GM23338 (cell line): ENCODE data around the gene NADK2. TPM values are rescaled to one million over a fixed set of nuclear protein-coding genes. Genes with fewer than 3 reads are reported as not detected.
"Not testable (repeated sequence)": the region's sequence is repeated elsewhere in the genome, so short reads cannot be mapped to it uniquely, and the experiment has no call there.

Source experiments
- ATAC-seq: fragments of 200-7000 bp; cut with Tn5 transposase; 3 replicates; pipeline ENCODE4 v1.9.1; 2020
- DNase-seq: peaks from one replicate; pipeline ENCODE4 v3.0.0-alpha.2; 2015; ENCODE audit warnings: low spot score
- H2AFZ ChIP-seq: fragments of 200-600 bp; sonication (generic); 2 replicates; pipeline ENCODE4 v1.8.0; 2016; ENCODE audit warnings: antibody characterized with exemption, mild to moderate bottlenecking, moderate library complexity
- H3F3A ChIP-seq: fragments of 200-600 bp; sonication (generic); replicated peaks from 2 replicates; pipeline ENCODE4 v1.8.0; 2017; ENCODE audit warnings: antibody characterized with exemption, mixed run types, low read depth
- H3K27ac ChIP-seq: fragments of 200-600 bp; sonication (generic); 2 replicates; pipeline ENCODE4 v1.6.1; 2016; ENCODE audit warnings: low read depth
- H3K27me3 ChIP-seq: fragments of 200-600 bp; sonication (generic); 2 replicates; pipeline ENCODE4 v1.8.0; 2016; ENCODE audit warnings: mild to moderate bottlenecking, mixed run types, moderate library complexity; ENCODE audit not compliant: insufficient read depth
- H3K36me3 ChIP-seq: fragments of 200-600 bp; sonication (generic); 2 replicates; pipeline ENCODE4 v1.8.0; 2016; ENCODE audit warnings: mild to moderate bottlenecking; ENCODE audit not compliant: insufficient read depth
- H3K4me1 ChIP-seq: fragments of 200-600 bp; sonication (generic); 2 replicates; pipeline ENCODE4 v1.8.0; 2016; ENCODE audit warnings: mild to moderate bottlenecking, moderate library complexity; ENCODE audit not compliant: insufficient read depth
- H3K4me2 ChIP-seq: fragments of 200-600 bp; sonication (generic); 2 replicates; pipeline ENCODE4 v1.7.1; 2017; ENCODE audit warnings: mixed run types
- H3K4me3 ChIP-seq: fragments of 200-600 bp; sonication (generic); 2 replicates; pipeline ENCODE4 v1.6.1; 2016; ENCODE audit warnings: mixed run types
- H3K79me2 ChIP-seq: fragments of 200-600 bp; sonication (generic); replicated peaks from 2 replicates; pipeline ENCODE4 v1.8.0; 2017; ENCODE audit warnings: mild to moderate bottlenecking; ENCODE audit not compliant: insufficient read depth
- H3K9me2 ChIP-seq: fragments of 200-600 bp; sonication (generic); 2 replicates; pipeline ENCODE4 v1.8.0; 2017; ENCODE audit not compliant: insufficient read depth
- H4K20me1 ChIP-seq: fragments of 200-600 bp; sonication (generic); replicated peaks from 2 replicates; pipeline ENCODE4 v1.8.0; 2017; ENCODE audit warnings: mild to moderate bottlenecking; ENCODE audit not compliant: insufficient read depth
- H3K27ac Mint-ChIP-seq: 2 replicates; pipeline ENCODE4 v1.8.0; 2020; ENCODE audit warnings: inconsistent platforms, mild to moderate bottlenecking, moderate library complexity, mixed read lengths
- H3K27me3 Mint-ChIP-seq: 3 replicates; pipeline ENCODE4 v1.8.0; 2022; ENCODE audit warnings: low read depth, mild to moderate bottlenecking, moderate library complexity, mixed read lengths, inconsistent platforms; ENCODE audit not compliant: insufficient read depth, poor library complexity
- H3K36me3 Mint-ChIP-seq: 3 replicates; pipeline ENCODE4 v1.8.0; 2021; ENCODE audit warnings: low read depth, mild to moderate bottlenecking, inconsistent platforms, moderate library complexity, mixed read lengths
- H3K4me1 Mint-ChIP-seq: 3 replicates; pipeline ENCODE4 v1.8.0; 2020; ENCODE audit warnings: mild to moderate bottlenecking, inconsistent platforms, mixed read lengths
- H3K4me3 Mint-ChIP-seq: 3 replicates; pipeline ENCODE4 v1.8.0; 2021; ENCODE audit warnings: moderate library complexity, mild to moderate bottlenecking, inconsistent platforms, mixed read lengths
- H3K9me3 Mint-ChIP-seq: 3 replicates; pipeline ENCODE4 v1.8.0; 2020; ENCODE audit warnings: moderate library complexity, mild to moderate bottlenecking, inconsistent platforms, mixed read lengths
- CREB1 ChIP-seq: fragments of 250-450 bp; sonication (Bioruptor Pico); IDR thresholded peaks from 2 replicates; pipeline ENCODE4 v1.5.0; 2020; ENCODE audit warnings: low read depth, mild to moderate bottlenecking, moderate library complexity
- CTCF ChIP-seq, 2 experiments: fragments of 200-600 bp in 1 of 2; sonication (generic) in 1 of 2; conservative IDR thresholded peaks; 2 replicates each; pipeline versions ENCODE4 v1.5.1 to v1.6.1; 2016 to 2017; ENCODE audit warnings: antibody characterized with exemption in 2 of 2, low read depth in 2 of 2, mild to moderate bottlenecking in 2 of 2, moderate library complexity in 1 of 2
- EZH2 ChIP-seq: fragments of 200-600 bp; sonication (generic); IDR thresholded peaks from one replicate; pipeline ENCODE4 v1.8.0; 2017; ENCODE audit warnings: antibody characterized with exemption, mild to moderate bottlenecking, low read depth; ENCODE audit not compliant: unreplicated experiment
- JUNB ChIP-seq: IDR thresholded peaks from one replicate; pipeline ENCODE4 v1.6.1; 2016; ENCODE audit warnings: antibody characterized with exemption; ENCODE audit not compliant: unreplicated experiment
- POLR2AphosphoS5 ChIP-seq: IDR thresholded peaks from 2 replicates; pipeline ENCODE4 v1.6.1; 2016; ENCODE audit warnings: antibody characterized with exemption, low read depth
- REST ChIP-seq: IDR thresholded peaks from one replicate; pipeline ENCODE4 v1.6.1; 2018; ENCODE audit warnings: antibody characterized with exemption; ENCODE audit not compliant: unreplicated experiment
- STAT1 ChIP-seq: IDR thresholded peaks from one replicate; pipeline ENCODE4 v1.6.1; 2016; ENCODE audit warnings: antibody characterized with exemption; ENCODE audit not compliant: unreplicated experiment
- ZNF331 ChIP-seq: fragments of 250-450 bp; sonication (Bioruptor Pico); IDR thresholded peaks from 2 replicates; pipeline ENCODE4 v1.5.0; 2020; ENCODE audit warnings: low read depth, mild to moderate bottlenecking, moderate library complexity
- polyA plus RNA-seq: library from polyadenylated mRNA; unstranded; fragments of >200 nt; fragmentation: Nextera tagmentation; extraction: Ambion mirVana; gene quantifications from 2 replicates; pipeline ENCODE4 v1.2.1, GENCODE V29; 2016
- total RNA-seq: library from RNA; depleted of rRNA; stranded (reverse); fragments of >200 nt; shearing (Covaris generic); gene quantifications from 2 replicates; pipeline ENCODE4 v1.2.3, GENCODE V29; 2014

NADK2 gene
- total and polyA plus RNA-seq, 2 experiments from 2014 or later = 4.5 to 16.0 TPM

GRCh38 chr5:36285837-36286615 lies 44.3 kb upstream of the NADK2 start (continued):
- TF ChIP-seq STAT1 = no peak
- no peak for TF ChIP-seq REST
- TF ChIP-seq CREB1 (CRISPR knock-in tag) = no peak
- no peak for TF ChIP-seq ZNF331 (CRISPR knock-in tag)
- no peak for TF ChIP-seq POLR2AphosphoS5
- no peak for TF ChIP-seq CTCF (conservative IDR thresholded peaks at IDR 0.05; ENCODE audit: low read depth in 2 of 2)
- TF ChIP-seq EZH2 = no peak
- no peak for TF ChIP-seq JUNB

GRCh38 chr5:36283775-36284174 lies 42.0 kb upstream of the NADK2 start:
- not testable (repeated sequence) for H3K4me3 ChIP-seq, H3K27ac Mint-ChIP-seq, H3K27me3 ChIP-seq, ATAC-seq, H3K79me2 ChIP-seq, H3K9me3 Mint-ChIP-seq, H4K20me1 ChIP-seq, H3K4me1 Mint-ChIP-seq, H2AFZ ChIP-seq, H3K4me1 ChIP-seq, H3F3A ChIP-seq, H3K27me3 Mint-ChIP-seq, DNase-seq, H3K4me2 ChIP-seq, H3K36me3 ChIP-seq, H3K9me2 ChIP-seq, H3K27ac ChIP-seq, H3K4me3 Mint-ChIP-seq, H3K36me3 Mint-ChIP-seq
